ENCODE measurements around the gene NEDD4L.
A peak's percentile ranks its signal among the peaks of the same experiment; 100 is the strongest.

The NEDD4L gene

DNA sequence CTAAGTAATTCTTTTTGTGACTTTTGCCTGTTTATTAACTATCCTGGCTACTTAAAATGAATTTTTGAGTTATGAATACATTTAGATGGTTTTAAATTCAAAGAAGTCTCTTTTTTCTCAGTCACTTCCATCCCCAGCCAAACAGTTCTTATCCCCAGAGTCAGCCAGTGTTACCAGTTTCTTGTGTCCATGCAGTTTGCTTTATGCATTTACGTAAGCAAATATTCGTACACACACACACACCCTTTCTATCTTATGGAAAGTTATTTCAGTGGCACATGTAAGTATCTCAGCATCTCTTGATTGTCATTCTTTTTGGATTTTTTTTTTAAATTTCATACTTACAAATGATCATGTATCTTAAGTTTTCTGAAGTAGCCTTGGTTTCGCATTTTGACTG, 113.2 kb downstream of the NEDD4L start:
- H3K4me3 ChIP-seq (ENCODE audit: low read depth, low read length) = no peak overlapping the region
- TF ChIP-seq, protein P1, sequence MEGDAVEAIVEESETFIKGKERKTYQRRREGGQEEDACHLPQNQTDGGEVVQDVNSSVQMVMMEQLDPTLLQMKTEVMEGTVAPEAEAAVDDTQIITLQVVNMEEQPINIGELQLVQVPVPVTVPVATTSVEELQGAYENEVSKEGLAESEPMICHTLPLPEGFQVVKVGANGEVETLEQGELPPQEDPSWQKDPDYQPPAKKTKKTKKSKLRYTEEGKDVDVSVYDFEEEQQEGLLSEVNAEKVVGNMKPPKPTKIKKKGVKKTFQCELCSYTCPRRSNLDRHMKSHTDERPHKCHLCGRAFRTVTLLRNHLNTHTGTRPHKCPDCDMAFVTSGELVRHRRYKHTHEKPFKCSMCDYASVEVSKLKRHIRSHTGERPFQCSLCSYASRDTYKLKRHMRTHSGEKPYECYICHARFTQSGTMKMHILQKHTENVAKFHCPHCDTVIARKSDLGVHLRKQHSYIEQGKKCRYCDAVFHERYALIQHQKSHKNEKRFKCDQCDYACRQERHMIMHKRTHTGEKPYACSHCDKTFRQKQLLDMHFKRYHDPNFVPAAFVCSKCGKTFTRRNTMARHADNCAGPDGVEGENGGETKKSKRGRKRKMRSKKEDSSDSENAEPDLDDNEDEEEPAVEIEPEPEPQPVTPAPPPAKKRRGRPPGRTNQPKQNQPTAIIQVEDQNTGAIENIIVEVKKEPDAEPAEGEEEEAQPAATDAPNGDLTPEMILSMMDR (IDR thresholded peaks at IDR 0.05; ENCODE audit: low read depth, low read length) = no peak
- no peak for DNase-seq
- H3K27me3 ChIP-seq = no peaks in the 10 kb centered on the region
- H3K9me3 ChIP-seq = no peaks in the 10 kb centered on the region
- H3K4me1 ChIP-seq = no peaks in the 10 kb centered on the region
- H3K36me3 ChIP-seq = no peaks in the 10 kb centered on the region

DNA sequence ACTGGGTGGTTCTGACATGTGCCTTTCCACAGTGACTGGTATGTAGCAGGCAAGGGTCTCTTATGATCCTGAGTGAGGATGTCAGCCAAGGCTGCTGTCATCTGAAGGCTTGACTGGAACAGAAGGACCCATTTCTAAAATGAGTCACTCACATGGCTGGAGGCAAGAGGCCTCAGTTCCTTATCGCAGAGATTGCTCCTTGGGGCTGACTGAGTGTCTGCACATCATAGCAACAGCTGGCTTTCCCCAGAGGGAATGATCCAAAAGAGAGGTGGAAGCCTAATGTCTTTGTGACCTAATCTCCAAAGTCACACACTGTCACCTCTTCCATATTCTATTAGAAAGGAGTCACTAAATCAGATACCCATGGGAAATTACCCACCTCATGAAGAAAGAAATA, 114.0 kb downstream of the NEDD4L start:
- H3K36me3 ChIP-seq = no peaks in the 10 kb centered on the region
- H3K4me3 ChIP-seq (ENCODE audit: low read depth, low read length) = no peak overlapping the region
- no peaks in the 10 kb centered on the region for H3K4me1 ChIP-seq
- H3K9me3 ChIP-seq = no peaks in the 10 kb centered on the region
- TF ChIP-seq, protein P1 (IDR thresholded peaks at IDR 0.05; ENCODE audit: low read depth, low read length) = no peak
- no peaks in the 10 kb centered on the region for H3K27me3 ChIP-seq
- no peak for DNase-seq

DNA sequence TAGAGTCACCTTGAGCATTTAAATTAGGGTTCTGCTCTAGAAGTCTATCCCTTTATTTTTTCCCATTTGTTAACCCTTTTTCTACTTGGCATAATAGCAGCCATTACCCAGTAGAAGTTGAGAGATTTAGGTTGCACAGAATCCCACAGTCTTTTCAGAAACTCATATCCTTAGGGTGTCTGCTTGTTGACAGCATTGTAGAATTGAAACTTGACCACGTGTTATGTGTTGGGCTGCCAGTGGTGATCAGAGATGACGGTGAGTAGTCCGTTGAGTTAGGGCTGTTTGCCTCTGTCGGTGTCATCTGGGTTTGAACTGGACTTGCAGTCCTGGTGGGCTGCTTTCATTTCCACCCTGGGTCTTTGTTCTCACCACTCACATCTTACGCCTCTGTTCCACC, 114.4 kb downstream of the NEDD4L start:
- DNase-seq = no peak
- Histone ChIP-seq H3K4me1 (no peaks in the 10 kb centered on the region), H3K36me3 (no peaks in the 10 kb centered on the region), H3K9me3 (no peaks in the 10 kb centered on the region), H3K4me3 (ENCODE audit: low read depth, low read length) (no peak overlapping the region), H3K27me3 (no peaks in the 10 kb centered on the region)
- TF ChIP-seq, protein P1 (IDR thresholded peaks at IDR 0.05; ENCODE audit: low read depth, low read length) = no peak

DNA sequence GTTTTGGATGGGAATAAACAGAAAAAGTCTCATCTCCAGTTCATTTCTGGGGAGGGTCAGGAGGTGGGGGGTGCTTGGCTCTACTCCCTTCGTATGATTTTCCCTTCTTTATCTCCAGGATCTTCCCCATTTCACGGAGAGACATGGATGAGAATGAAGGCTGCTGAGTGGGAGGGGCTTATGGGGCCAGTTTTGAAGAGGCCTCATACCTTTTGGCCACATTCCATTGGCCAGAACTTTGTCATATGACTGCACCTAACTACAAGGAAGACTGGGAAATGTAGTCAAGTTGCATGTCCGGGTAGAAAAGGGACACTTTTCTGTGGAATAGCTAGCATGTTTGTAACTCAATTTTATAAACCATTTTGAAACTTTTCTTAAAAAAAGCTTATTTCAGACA, 117.6 kb downstream of the NEDD4L start:
- H3K9me3 ChIP-seq = no peaks in the 10 kb centered on the region
- peak; percentile 19 for DNase-seq
- H3K4me1 ChIP-seq = no peaks in the 10 kb centered on the region
- H3K27me3 ChIP-seq = no peaks in the 10 kb centered on the region
- TF ChIP-seq, protein P1 (IDR thresholded peaks at IDR 0.05; ENCODE audit: low read depth, low read length) = no peak
- H3K4me3 ChIP-seq (ENCODE audit: low read depth, low read length) = no peak overlapping the region
- no peaks in the 10 kb centered on the region for H3K36me3 ChIP-seq

DNA sequence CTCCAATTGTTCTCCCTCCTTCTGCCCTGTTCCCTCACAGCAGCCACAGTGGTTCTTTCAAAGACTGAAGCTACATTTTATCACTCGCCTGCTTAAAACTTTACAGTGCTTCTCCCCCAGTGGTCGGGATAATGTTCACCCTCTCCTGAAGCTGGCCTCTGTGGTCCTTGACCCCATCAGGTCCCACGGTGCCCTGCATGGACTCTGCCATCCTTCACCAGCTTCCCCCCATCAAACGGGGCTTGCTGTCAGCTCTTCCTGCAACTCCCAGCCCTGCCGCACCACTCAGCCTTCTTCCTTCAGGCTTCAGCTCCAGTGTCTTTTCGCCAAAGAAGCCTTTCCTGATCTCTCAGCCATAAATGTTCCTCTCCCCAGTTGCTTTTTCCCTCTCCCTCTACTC, 118.1 kb downstream of the NEDD4L start:
- H3K4me1 ChIP-seq = no peaks in the 10 kb centered on the region
- H3K27me3 ChIP-seq = no peaks in the 10 kb centered on the region
- no peak for DNase-seq
- TF ChIP-seq, protein P1 (IDR thresholded peaks at IDR 0.05; ENCODE audit: low read depth, low read length) = no peak
- H3K9me3 ChIP-seq = no peaks in the 10 kb centered on the region
- H3K4me3 ChIP-seq (ENCODE audit: low read depth, low read length) = no peak overlapping the region
- H3K36me3 ChIP-seq = no peaks in the 10 kb centered on the region

DNA sequence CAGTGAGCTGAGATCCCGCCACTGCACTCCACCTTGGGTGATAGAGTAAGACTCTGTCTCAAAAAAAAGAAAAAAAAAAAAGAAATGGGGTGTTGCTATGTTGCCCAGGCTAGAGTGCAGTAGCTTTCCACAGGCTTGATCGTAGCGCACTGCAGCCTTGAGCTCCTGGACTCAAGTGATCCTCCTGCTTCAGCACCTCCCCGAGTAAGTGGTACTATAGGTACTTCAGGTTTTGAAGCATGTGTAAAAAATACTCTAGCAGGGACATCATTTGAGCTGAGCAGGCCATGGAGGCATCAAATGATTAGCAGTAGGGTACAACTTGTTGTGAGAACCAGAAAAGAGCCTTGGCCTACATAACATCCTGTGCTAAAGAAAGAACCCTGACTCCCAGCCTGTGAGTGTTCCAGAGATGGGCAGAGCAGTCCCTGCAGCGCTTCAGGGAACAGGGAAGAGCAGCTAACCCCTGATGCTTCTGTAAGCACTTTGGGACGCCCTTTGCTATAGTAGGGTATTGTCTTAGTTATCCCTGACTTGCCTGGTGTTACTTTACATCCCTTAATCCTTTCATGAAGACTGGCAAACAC, 119.1 kb downstream of the NEDD4L start:
- Histone ChIP-seq H3K4me1 (no peaks in the 10 kb centered on the region), H3K27me3 (no peaks in the 10 kb centered on the region), H3K4me3 (ENCODE audit: low read depth, low read length) (no peak overlapping the region), H3K9me3 (no peaks in the 10 kb centered on the region), H3K36me3 (no peaks in the 10 kb centered on the region)
- TF ChIP-seq, protein P1 (IDR thresholded peaks at IDR 0.05; ENCODE audit: low read depth, low read length) = no peak
- DNase-seq = no peak
